T-helper 1 cell treated with Interleukin-12 subunit alpha and Interleukin-12 subunit beta and Interleukin-4 antibody, amounts not matched to agents 30 μg/mL and 1 μg/mL, for 36 hours (primary cell): ENCODE results near the gene RNH1.

Experiments used
- H3K27ac Mint-ChIP-seq: one replicate; pipeline ENCODE4 v1.8.0; 2021; ENCODE audit warnings: mild to moderate bottlenecking, mixed read lengths
- H3K27me3 Mint-ChIP-seq: one replicate; pipeline ENCODE4 v1.8.0; 2021; ENCODE audit warnings: low read depth, mixed read lengths
- H3K36me3 Mint-ChIP-seq: one replicate; pipeline ENCODE4 v1.8.0; 2021; ENCODE audit warnings: low read depth, mixed read lengths
- H3K4me1 Mint-ChIP-seq: one replicate; pipeline ENCODE4 v1.8.0; 2021; ENCODE audit warnings: low read depth, mixed read lengths
- H3K4me3 Mint-ChIP-seq: one replicate; pipeline ENCODE4 v1.8.0; 2021; ENCODE audit warnings: mild to moderate bottlenecking, moderate library complexity, mixed read lengths
- H3K9me3 Mint-ChIP-seq: one replicate; pipeline ENCODE4 v1.8.0; 2021; ENCODE audit warnings: mixed read lengths

The RNH1 gene

GRCh38 chr11:488992-489391 lies 18.1 kb downstream of the RNH1 start:
- no peaks in the 10 kb centered on the region for H3K27me3 Mint-ChIP-seq
- H3K36me3 Mint-ChIP-seq = peaks cover 2% of the 10 kb centered on the region
- no peaks in the 10 kb centered on the region for H3K4me1 Mint-ChIP-seq
- H3K9me3 Mint-ChIP-seq = no peaks in the 10 kb centered on the region
- no peak overlapping the region for H3K27ac Mint-ChIP-seq
- no peak overlapping the region for H3K4me3 Mint-ChIP-seq

- no peak overlapping the region for H3K4me3 Mint-ChIP-seq
- no peak overlapping the region for H3K27ac Mint-ChIP-seq
- H3K27me3 Mint-ChIP-seq = no peaks in the 10 kb centered on the region
- no peaks in the 10 kb centered on the region for H3K9me3 Mint-ChIP-seq
- peaks cover 2% of the 10 kb centered on the region for H3K36me3 Mint-ChIP-seq
- H3K4me1 Mint-ChIP-seq = no peaks in the 10 kb centered on the region
Measured at GRCh38 chr11:488579-488978, 18.5 kb downstream of the RNH1 start.

- H3K36me3 Mint-ChIP-seq = peaks cover 2% of the 10 kb centered on the region
- no peak overlapping the region for H3K4me3 Mint-ChIP-seq
- no peaks in the 10 kb centered on the region for H3K4me1 Mint-ChIP-seq
Measured at GRCh38 chr11:488062-488461, 19.0 kb downstream of the RNH1 start.

GRCh38 chr11:487571-488021 lies 19.4 kb downstream of the RNH1 start:
- Mint-ChIP-seq H3K36me3 (peaks cover 2% of the 10 kb centered on the region), H3K4me3 (no peak overlapping the region), H3K4me1 (no peaks in the 10 kb centered on the region), H3K27ac (no peak overlapping the region), H3K9me3 (no peaks in the 10 kb centered on the region), H3K27me3 (no peaks in the 10 kb centered on the region)

More at GRCh38 chr11:488062-488461, 19.0 kb downstream of the RNH1 start:
- Mint-ChIP-seq H3K27me3 (no peaks in the 10 kb centered on the region), H3K27ac (no peak overlapping the region), H3K9me3 (no peaks in the 10 kb centered on the region)

GRCh38 chr11:486189-486588 lies 20.9 kb downstream of the RNH1 start:
- H3K4me3 Mint-ChIP-seq = no peak overlapping the region
- H3K27ac Mint-ChIP-seq = no peak overlapping the region
- no peaks in the 10 kb centered on the region for H3K36me3 Mint-ChIP-seq
- no peaks in the 10 kb centered on the region for H3K27me3 Mint-ChIP-seq
- no peaks in the 10 kb centered on the region for H3K9me3 Mint-ChIP-seq
- no peaks in the 10 kb centered on the region for H3K4me1 Mint-ChIP-seq

GRCh38 chr11:484616-485015 lies 22.4 kb downstream of the RNH1 start:
- Mint-ChIP-seq H3K27ac (no peak overlapping the region), H3K4me3 (no peak overlapping the region), H3K9me3 (no peaks in the 10 kb centered on the region), H3K4me1 (no peaks in the 10 kb centered on the region), H3K27me3 (no peaks in the 10 kb centered on the region), H3K36me3 (no peaks in the 10 kb centered on the region)

- Mint-ChIP-seq H3K27ac (no peak overlapping the region), H3K4me3 (no peak overlapping the region), H3K36me3 (no peaks in the 10 kb centered on the region), H3K27me3 (no peaks in the 10 kb centered on the region), H3K9me3 (no peaks in the 10 kb centered on the region), H3K4me1 (no peaks in the 10 kb centered on the region)
Measured at GRCh38 chr11:479311-479710, 27.7 kb downstream of the RNH1 start.

- no peaks in the 10 kb centered on the region for H3K27me3 Mint-ChIP-seq
- no peaks in the 10 kb centered on the region for H3K36me3 Mint-ChIP-seq
- no peak overlapping the region for H3K4me3 Mint-ChIP-seq
- no peak overlapping the region for H3K27ac Mint-ChIP-seq
- no peaks in the 10 kb centered on the region for H3K4me1 Mint-ChIP-seq
- no peaks in the 10 kb centered on the region for H3K9me3 Mint-ChIP-seq
Measured at GRCh38 chr11:477052-477715, 29.9 kb downstream of the RNH1 start.

- H3K4me3 Mint-ChIP-seq = no peak overlapping the region
Measured at GRCh38 chr11:476416-476815, 30.6 kb downstream of the RNH1 start.

GRCh38 chr11:475941-476340 lies 31.1 kb downstream of the RNH1 start:
- no peaks in the 10 kb centered on the region for H3K36me3 Mint-ChIP-seq
- no peaks in the 10 kb centered on the region for H3K27me3 Mint-ChIP-seq
- H3K4me3 Mint-ChIP-seq = no peak overlapping the region
- H3K27ac Mint-ChIP-seq = no peak overlapping the region
- H3K9me3 Mint-ChIP-seq = no peaks in the 10 kb centered on the region
- H3K4me1 Mint-ChIP-seq = no peaks in the 10 kb centered on the region

More at GRCh38 chr11:476416-476815, 30.6 kb downstream of the RNH1 start:
- Mint-ChIP-seq H3K27me3 (no peaks in the 10 kb centered on the region), H3K27ac (no peak overlapping the region), H3K36me3 (no peaks in the 10 kb centered on the region), H3K9me3 (no peaks in the 10 kb centered on the region), H3K4me1 (no peaks in the 10 kb centered on the region)

- H3K4me1 Mint-ChIP-seq = no peaks in the 10 kb centered on the region
- no peak overlapping the region for H3K27ac Mint-ChIP-seq
- no peaks in the 10 kb centered on the region for H3K27me3 Mint-ChIP-seq
- no peaks in the 10 kb centered on the region for H3K36me3 Mint-ChIP-seq
- no peak overlapping the region for H3K4me3 Mint-ChIP-seq
- H3K9me3 Mint-ChIP-seq = no peaks in the 10 kb centered on the region
Measured at GRCh38 chr11:474914-475506, 32.0 kb downstream of the RNH1 start.

- Mint-ChIP-seq H3K36me3 (no peaks in the 10 kb centered on the region), H3K9me3 (no peaks in the 10 kb centered on the region), H3K27ac (no peak overlapping the region), H3K4me3 (no peak overlapping the region), H3K27me3 (no peaks in the 10 kb centered on the region), H3K4me1 (no peaks in the 10 kb centered on the region)
Measured at GRCh38 chr11:473962-474785, 32.9 kb downstream of the RNH1 start.

- Mint-ChIP-seq H3K9me3 (no peaks in the 10 kb centered on the region), H3K27ac (no peak overlapping the region), H3K4me3 (no peak overlapping the region), H3K4me1 (no peaks in the 10 kb centered on the region), H3K27me3 (no peaks in the 10 kb centered on the region), H3K36me3 (no peaks in the 10 kb centered on the region)
Measured at GRCh38 chr11:473415-473814, 33.6 kb downstream of the RNH1 start.

- H3K36me3 Mint-ChIP-seq = no peaks in the 10 kb centered on the region
- no peak overlapping the region for H3K27ac Mint-ChIP-seq
- no peaks in the 10 kb centered on the region for H3K4me1 Mint-ChIP-seq
- H3K4me3 Mint-ChIP-seq = no peak overlapping the region
- no peaks in the 10 kb centered on the region for H3K27me3 Mint-ChIP-seq
- H3K9me3 Mint-ChIP-seq = no peaks in the 10 kb centered on the region
Measured at GRCh38 chr11:472816-473215, 34.2 kb downstream of the RNH1 start.

GRCh38 chr11:472272-472671 lies 34.8 kb downstream of the RNH1 start:
- no peaks in the 10 kb centered on the region for H3K9me3 Mint-ChIP-seq
- no peaks in the 10 kb centered on the region for H3K4me1 Mint-ChIP-seq
- H3K36me3 Mint-ChIP-seq = no peaks in the 10 kb centered on the region
- no peak overlapping the region for H3K4me3 Mint-ChIP-seq
- H3K27ac Mint-ChIP-seq = no peak overlapping the region
- no peaks in the 10 kb centered on the region for H3K27me3 Mint-ChIP-seq
